Fibroblast of skin of left biceps (primary cell): ENCODE measurements around the gene ADARB2.

ENCODE experiments used
- DNase-seq, 2 experiments: peaks; one replicate each; pipeline ENCODE4 v3.0.0-alpha.2; 2013; ENCODE audit warnings: low read depth in 2 of 2

Gene ADARB2

DNA sequence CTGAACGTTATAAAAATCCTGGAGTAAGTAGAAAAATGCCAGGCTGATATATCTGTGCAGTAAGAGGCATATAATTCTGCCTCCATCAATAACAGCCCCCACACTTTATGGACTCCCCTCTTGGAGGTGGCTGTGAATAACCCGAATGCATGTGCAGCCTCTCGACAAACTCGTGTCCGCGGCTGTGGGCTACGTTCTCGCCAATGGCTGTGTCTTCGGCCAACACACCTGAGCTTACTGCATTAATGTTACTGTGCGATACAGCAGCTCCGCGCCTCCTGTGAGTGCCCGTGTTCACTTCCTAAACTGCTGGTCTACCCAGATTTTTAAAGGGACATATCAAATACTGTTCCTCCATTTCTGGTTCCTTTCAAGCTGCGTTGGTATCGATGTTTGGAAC lies 209.4 kb downstream of the ADARB2 start:
- DNase-seq: no peak

DNA sequence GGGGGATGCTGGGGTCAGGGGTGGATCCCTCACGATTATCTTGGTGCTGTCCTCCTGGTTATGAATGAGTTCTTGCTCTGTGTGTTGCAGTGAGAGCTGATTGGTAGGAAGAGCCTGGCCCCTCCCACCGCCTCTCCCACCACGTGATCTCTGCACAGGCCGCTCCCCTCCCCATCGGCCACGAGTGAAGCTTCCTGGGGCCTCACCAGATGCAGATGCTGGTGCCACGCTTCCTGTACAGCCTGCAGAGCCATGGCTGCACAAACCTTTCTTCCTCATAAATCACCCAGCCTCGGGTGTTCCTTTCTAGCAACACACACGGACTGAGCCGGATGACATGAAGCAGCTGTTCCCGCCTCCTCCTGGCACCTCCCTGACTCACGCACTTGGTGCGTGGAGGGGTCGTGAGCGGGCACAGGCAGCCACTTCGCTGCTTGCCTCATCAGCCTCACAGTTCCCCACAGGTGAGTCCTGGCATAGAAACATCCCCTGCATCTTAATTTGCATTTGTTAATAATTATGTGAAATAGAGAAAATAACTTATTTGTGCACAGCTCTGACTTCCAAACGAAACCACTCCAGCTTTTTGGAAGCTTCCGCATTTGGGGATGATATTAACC lies 210.8 kb downstream of the ADARB2 start:
- no peak for DNase-seq

DNA sequence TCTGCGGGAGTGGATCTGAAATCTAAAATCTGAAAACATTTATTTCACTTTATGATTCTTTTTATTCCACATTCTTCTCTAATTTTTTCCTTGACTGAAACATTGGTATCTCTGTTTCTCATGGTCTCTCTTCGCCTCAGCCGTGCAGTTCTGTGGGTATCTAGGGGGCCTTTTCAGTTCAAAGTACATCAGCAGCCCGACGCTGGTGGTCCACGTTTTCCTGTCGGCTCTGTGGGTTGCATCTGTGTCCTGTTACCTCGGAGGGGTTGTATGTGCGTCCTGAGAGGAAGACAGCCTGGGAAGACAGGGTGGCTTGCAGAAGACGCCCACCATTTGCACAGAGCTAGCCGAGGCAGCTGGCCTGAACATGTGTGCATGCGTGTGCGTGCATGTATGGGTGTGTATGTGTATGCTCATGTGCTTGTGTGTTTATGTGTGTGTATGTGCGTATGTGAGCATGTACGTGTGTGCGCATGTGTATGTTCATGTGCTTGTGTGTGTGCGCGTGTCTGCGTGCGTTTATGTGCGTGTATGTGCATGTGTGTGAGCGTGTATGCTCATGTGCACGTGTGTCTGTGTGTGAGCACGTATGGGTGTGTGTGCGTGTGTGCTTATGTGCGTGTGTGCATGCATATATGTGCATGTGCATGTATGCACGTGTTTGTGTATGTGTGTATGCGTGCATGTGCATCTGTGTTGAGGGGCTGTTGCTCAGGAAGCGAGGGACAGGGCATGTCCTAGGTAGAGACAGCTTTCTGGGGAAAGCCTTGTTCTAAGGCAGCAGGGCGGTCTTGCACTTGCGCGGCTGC lies 211.8 kb downstream of the ADARB2 start:
- DNase-seq: no peak

DNA sequence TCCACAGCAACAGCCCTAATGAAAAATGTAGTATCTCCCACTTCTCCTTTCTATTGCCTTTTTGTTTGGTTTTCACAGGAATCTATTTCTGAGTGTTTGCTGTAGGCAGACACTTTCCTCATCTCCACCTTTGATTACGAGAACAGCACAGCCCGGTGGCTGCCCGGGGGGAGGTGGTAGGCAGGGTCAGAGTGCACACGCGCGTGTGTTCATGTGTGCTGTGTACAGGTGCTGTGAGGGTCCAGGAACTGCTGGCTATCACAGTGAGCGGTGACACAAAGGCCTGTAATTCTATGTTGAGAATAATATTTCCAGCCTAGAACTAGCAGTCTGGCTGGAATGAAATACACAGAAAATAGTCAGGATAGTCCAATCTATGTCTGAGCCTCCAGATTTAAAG lies 212.8 kb downstream of the ADARB2 start:
- no peak for DNase-seq

DNA sequence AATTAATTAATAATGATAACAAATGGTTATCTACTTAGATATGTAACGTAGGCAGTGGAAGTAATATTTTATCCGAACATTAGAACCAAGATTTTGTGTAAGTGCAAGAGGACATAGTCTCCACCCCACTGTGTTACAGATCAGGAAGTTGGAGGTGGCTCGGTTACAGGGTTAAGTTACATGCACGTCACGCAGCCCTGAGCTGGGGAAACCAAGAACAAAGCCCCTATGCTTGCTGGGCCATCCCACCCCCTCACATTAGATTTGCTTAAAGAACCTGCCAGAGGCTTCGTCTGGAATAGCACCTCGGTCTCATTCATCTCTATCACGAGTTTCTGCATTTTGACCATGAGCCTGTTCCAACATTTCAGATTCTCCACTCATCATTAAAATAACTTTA lies 214.1 kb downstream of the ADARB2 start:
- no peak for DNase-seq

DNA sequence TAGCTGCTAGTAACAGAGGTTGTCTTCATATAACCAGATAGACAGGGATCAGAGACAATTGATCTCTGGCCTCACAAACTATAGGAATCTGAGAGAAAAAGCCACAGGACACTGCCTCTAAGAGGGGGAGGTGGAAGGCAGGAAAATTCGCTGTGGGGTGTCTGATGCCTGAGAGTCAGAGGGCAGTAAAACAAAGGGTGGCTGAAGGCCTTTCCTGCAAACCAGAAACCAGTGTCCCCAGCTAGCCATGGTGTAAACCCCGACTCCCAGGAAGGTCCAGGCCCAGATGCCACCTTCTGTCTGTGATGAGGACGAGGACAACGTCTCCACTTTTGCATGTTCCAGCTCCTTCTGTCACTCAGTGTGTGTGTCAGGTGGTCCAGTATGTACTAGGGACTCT lies 215.1 kb downstream of the ADARB2 start:
- DNase-seq: no peak

DNA sequence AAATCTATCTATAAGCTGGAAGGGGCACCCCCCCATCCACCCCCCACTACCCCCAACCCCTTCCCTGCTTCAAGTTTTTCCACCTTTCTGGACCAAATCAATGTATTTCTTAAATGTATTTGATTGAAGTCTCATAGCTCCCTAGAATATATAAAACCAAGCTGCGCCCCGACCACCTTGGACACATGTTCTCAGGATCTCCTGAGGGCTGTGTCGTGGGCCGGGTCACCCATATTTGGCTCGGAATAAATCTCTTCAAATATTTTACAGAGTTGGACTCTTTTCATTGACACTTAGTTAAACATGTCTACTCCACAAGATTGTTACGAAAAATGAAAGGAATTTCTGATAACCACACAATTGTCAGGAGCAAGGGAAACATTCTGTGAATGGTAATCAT lies 215.6 kb downstream of the ADARB2 start:
- DNase-seq: no peak

DNA sequence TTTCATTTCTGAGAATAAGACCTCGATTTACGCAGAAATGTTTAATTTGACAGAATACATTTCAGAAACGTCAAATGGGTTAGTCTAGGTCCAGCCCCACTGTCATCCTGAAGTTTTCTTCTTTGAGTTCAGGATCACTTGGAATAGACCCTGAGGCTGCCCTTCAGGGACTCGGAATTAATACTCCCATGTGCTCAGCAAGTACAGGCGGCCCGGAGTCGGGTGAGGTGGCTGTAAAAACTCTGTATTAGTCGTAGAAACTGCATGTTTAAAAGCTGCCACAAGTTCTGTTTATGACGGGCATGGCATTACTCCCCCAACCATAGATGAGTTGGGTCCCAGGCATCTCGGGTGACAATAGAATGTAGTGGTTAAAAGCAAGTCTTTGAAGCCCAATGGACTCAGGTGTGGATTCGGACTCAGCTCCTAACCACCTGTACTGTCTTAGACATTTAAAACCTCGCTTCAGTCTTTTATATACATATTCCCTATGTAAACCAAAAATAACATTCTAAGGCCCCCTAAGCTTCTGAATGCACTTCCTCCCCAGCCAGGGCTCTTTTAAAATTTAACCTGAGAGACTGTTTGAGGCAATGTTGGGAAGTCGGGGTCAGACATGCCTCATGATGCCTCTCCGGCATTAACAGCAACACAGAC lies 216.3 kb downstream of the ADARB2 start:
- DNase-seq: no peak

DNA sequence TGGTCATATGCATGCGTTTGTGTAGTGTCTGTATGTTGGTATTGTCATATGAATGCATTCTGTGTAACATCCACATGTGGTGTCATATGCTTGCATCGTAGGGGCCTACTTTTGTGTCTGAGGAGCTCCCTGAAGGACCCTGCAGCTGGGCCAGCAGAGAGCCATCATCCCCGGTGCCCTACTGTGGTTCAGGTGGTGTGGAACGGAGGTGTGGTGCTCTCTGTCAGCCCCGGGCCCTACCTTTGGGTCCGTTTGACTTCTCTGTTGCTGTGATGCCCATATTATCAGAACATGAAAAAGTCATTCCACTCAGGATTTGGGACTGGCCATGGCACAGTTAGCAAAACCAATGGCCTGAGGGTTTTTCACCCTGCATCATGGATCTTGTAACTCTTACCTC lies 217.9 kb downstream of the ADARB2 start:
- DNase-seq: no peak

DNA sequence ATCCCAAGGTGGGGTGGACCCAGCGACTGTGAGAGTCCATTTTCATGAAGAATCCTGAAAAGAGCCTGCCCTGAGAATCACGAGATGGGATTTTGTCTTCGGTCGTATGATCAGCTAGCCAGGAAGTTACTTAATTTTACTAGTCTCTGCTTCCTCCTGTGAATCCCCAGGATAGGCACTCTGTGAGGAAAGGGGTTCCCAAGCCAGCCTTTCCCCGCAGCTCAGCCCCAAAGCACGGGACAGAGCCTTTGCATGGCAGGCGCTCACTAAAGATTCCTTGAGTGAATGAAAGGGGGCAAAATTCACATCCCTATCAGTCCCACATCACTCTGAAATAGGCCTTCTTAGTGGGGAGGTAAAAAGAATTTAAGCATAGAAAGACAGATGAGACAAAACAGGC lies 219.6 kb downstream of the ADARB2 start:
- no peak for DNase-seq

DNA sequence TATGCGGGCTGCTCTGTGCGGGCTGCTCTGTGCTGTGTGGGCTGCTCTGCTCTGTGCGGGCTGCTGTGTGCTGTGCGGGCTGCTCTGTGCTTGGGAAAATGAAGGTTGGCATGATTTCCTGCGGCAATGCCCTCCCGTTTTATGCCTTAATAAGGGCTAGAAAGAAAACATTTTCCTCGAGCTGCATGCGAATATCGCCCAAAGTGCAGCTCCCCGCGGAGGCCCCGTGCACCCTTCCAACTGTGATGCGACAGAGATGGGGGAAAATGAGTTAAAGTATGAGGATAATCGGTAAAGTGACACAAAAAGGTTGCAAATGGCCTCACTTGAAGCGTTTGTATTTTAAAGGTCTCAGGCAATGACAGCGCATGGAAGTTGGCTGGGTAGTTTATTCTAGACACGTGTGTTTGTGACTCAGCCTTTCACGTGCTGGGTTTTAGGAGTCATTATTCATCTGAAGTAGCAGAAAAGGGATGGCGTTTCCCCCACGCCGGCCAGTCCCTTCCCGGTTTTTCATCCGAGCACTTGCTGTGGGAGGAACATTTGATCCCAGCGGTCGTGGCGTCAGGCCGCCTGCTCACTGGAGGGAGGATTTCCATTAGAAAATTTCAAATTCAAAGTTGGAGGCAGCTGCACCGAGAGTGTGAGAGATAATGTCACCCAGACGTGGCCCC lies 220.7 kb downstream of the ADARB2 start:
- DNase-seq: no peak

DNA sequence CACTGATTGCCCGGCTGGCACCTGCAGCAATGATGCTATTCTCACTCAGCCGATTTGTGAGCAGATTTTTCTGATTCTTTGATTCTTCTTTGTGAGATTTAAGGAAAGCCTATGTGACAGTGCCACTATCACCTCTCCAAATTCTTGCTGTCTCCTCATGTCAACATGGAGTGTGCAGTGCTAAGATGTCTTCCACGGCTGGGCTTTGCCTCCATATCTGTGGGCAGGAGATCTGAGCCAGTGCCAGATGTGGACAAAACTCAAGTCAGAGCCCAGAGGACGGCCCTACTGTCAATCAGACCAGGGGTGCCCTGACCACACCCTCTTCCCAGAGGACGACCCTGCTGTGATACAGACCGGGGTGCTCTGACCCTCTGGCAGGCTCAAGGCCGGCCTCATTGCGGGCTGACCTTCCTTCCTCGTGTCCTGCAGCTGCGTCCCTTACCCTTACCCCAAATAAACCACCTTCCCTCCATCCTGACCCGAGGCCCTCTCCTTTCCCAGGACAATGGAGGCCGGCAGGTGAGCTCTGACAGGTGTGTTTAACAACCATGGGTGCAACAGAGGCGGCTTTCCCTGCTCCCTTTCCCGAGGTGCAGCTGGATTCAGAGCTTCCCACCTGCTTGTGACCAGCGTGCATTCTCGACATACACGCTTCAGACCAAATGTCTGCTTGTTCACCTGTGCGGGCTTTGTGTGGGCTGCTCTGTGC lies 221.4 kb downstream of the ADARB2 start:
- DNase-seq: no peak

DNA sequence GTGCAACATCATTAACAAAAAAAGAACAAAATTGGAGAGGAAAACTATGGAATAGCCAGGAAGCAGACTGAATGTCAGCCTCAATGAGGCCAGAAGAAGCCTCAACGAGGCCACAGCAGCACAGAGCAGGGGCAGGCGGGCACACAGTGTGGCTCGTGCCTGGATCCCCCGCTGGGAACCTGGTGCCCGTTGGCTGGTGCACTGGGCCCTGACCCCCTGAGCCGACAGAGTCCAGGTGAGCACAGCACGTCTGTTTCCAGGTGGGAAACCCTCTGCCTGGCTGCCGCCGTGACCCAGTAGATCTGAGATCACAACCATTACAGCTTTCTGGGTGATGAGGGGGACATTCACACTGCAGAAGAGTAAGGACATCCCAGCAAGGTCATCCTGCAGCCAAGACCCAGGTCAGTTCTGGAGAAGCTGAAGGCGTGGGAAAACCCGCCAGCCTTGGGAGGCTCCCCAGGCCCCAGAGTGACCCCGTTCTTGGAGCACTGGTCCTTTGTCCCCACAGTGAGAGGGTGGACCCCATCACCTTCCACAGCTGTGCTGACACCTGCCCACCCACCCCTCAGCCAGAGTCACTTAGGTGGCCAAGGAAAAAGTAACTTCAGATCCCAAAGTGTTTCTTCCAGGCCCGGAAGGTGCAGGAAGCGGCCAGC lies 222.1 kb downstream of the ADARB2 start:
- DNase-seq: no peak

DNA sequence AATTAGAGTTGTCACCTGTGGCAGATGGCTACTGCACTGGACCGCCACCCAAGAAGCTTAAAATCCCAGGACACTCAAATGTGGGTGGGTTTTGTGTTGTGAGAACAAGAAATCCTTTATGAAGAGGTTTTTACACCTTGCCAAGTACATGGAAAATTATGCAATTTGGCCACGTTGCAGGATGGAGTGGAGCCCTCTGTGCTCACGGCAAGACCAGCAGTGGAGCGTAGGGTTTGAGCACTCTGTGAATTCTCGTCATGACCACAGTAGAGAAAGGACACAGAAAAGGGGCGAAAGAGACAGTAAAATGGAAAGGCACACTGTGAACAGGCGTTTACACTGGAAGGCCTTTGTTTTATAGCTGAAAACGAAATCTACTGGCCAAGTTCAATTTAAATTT lies 222.6 kb downstream of the ADARB2 start:
- DNase-seq: no peak

DNA sequence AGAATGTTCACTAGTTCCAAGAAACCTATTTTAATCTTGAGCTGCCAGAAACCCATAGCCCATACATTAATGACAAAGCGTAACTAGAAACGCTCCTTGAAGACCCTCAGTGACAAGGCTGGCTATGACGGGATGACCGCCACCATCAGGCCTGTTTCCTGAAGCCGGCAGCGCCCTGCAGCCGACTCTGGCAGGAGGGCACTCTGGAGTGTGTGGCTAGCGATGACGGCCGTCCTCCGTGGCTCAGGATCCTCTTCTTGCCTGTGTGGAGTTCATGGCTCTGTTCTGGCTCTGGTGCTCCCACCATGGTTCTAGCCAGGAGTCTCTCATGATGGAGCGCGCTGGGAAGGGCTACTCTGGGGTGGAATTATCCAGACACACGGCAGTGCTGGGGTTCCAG lies 224.1 kb downstream of the ADARB2 start:
- DNase-seq: no peak

DNA sequence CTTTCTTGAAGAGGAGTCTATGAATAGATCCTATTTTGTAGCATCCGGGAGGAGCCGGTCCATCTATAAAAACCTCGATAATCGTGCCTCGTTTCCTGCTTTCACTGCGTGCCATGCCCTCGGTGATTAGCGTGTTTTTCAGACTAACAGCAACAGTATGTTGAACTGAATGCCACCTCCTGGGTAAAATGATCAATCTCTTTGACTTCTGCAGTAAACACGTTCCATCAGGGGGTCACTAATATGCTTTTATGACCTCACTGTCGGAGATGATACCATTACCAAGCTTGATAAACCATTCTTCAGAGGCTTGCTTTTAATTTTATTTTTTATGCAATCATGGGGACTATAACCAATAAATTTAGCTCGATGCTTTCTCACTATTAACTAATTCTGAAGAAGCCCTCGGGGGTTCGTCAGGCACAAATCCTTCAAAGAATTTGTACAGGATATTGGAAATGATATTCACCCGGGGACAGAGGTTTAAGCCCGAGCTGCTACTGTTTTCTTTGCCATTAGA lies 228.3 kb downstream of the ADARB2 start:
- DNase-seq: no peak

DNA sequence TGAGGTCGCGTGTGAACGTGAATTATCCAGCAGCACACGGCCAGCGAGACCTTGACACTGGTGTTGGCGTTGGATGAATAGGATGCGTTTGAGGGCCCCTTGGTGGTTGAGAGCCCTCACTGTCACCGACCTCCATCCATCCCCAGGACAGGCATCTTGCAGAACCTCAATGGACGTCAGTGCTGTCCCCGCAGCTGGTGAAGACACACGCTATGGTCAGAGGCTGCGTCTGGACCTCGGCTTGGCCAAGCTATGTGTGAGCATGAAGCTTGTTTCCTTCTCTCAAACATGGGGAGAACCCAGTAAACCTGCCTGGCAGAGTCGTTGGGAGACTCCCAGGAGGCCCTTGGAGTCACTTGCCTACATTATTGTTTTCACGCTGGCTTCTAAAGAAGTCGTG lies 229.2 kb downstream of the ADARB2 start:
- no peak for DNase-seq

DNA sequence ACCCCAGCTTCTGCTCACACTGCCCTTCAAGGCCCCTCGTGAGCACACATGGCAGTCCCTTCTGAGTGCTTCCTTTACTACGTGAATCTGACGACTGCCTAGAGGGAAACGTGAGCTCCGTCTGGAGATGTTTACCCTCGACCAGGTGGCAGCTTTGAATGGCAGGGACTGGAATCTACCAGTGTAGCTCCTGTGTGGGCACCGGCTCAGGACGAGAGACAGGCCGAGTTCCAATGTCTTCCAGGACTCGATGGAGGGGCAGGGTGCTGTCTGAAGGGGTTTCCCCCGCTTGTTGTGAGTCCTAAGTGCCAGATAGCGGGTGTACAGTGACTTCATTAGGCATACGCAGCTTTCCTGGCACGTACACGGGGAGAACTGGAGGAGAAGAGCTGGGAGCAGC lies 229.9 kb downstream of the ADARB2 start:
- no peak for DNase-seq

DNA sequence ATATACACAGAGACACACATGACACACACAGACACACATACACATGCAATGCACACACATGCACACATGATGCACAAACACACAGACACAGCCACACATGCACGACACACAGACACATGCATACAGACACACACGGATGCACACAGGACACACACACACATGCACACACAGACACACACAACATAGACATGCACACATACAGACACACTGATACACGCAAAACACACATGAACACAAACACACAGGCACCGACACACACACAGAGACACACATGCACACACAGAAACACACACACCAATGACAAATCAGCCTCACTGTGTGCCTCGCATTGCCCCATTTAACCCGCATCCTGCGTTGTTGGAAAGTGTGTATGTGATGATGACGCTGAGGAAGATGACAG lies 232.4 kb downstream of the ADARB2 start:
- no peak for DNase-seq

DNA sequence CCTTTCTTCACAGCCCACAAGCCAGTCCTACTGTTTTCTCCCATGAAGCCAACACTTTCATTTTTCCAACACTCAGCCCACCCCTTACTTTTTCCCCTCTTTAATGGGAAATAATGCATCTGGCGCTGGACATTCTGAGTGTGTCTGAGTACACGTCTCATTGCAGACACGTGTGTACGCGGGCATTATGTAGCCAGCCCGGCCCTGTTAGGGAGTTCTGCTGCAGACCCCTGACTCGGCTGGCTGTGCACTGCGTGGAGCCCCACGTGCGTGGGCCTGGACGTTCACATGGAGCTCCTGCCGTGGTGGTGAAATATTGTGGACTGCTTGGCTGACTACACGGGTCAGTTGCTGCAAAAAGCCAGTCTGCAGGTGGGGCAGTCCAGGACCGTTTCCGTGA lies 233.0 kb downstream of the ADARB2 start:
- DNase-seq: no peak

DNA sequence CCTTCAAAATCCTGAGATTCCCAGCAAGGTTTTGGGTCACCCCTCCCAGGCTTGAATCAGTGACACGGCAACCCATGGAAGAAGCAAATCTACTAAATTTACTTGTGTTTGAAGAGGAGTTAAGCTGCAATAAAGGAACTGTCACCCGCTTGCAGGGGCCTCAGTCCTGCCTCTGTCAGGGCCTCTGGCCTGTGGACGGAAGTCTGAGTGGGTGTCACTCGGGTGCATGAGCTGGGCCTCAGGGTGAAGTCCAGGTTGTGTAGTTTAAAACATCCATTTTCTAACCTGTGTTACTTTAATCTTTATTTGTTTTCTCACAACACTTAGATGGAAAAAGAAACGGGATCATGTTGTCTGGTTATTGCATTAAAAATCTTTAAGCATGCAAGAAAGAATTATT lies 234.9 kb downstream of the ADARB2 start:
- DNase-seq: no peak
